Measurements from ENCODE around the gene DEPDC1.
"Not testable (repeated sequence)": the region's sequence is repeated elsewhere in the genome, so short reads cannot be mapped to it uniquely, and the experiment has no call there.

DEPDC1 gene

GRCh38 chr1:68476626-68477025, 20.3 kb downstream of the DEPDC1 start:
- DNase-seq (ENCODE audit: extremely low read depth in 1 of 2, low read depth in 1 of 2) = not testable (repeated sequence)

- no peak for DNase-seq (ENCODE audit: extremely low read depth in 1 of 2, low read depth in 1 of 2)
Observed at GRCh38 chr1:68473060-68473459, 23.8 kb downstream of the DEPDC1 start.

DNA sequence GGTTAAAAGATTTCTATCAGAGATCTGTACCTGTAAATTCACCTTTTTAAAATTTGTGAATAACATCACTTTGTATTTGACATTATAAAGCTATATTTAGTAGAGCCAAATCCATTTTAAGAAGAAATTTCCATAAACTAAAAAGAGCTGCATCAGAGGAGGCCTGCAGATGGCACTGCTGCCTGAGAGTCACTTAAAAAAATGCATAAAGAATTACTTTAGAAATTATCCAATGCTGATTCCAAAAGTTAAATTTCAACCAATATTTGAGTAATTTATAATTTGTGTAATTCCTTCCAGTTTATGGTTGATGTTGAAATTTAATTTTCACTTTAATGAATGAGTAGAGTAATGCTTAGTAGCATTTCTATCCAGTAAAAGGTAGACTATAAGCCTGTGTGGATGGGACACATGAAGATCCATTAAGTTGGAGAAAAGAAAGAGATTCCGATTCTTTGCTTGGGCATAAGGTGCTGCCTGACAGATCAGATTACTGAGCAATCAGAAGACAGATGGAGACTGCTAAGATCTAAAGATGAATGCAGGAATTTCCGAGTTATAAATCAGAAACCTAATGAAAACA, 26.4 kb downstream of the DEPDC1 start:
- DNase-seq (ENCODE audit: extremely low read depth in 1 of 2, low read depth in 1 of 2) = no peak

GRCh38 chr1:68464891-68465290, 32.0 kb downstream of the DEPDC1 start:
- DNase-seq (ENCODE audit: extremely low read depth in 1 of 2, low read depth in 1 of 2) = no peak

GRCh38 chr1:68460935-68461334, 35.9 kb downstream of the DEPDC1 start:
- no peak for DNase-seq (ENCODE audit: extremely low read depth in 1 of 2, low read depth in 1 of 2)

- no peak for DNase-seq (ENCODE audit: extremely low read depth in 1 of 2, low read depth in 1 of 2)
Observed at GRCh38 chr1:68459796-68460195, 37.1 kb downstream of the DEPDC1 start.

- no peak for DNase-seq (ENCODE audit: extremely low read depth in 1 of 2, low read depth in 1 of 2)
Observed at GRCh38 chr1:68459091-68459490, 37.8 kb downstream of the DEPDC1 start.

- no peak for DNase-seq (ENCODE audit: extremely low read depth in 1 of 2, low read depth in 1 of 2)
Observed at GRCh38 chr1:68456202-68456601, 40.7 kb downstream of the DEPDC1 start.

DNA sequence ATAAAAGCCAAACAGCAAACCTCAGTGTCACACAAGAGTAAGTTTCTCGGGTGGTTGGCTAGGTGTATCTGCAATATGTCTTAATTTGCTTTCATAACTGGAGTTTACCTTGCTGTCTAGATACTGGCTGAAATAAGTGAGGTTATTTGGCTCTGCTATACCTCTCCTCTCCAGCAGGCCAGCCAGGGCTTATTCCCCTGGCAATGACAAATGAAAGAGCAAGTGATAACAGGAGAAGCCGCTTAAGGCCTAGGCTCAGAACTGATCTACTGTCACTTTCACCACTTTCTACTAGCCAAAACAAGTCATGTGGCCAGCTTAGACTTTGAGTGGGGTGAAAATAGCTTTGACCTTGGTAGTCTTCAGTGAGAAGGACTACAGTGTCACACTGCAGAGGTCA, 42.3 kb downstream of the DEPDC1 start:
- no peak for DNase-seq (ENCODE audit: extremely low read depth in 1 of 2, low read depth in 1 of 2)

DNA sequence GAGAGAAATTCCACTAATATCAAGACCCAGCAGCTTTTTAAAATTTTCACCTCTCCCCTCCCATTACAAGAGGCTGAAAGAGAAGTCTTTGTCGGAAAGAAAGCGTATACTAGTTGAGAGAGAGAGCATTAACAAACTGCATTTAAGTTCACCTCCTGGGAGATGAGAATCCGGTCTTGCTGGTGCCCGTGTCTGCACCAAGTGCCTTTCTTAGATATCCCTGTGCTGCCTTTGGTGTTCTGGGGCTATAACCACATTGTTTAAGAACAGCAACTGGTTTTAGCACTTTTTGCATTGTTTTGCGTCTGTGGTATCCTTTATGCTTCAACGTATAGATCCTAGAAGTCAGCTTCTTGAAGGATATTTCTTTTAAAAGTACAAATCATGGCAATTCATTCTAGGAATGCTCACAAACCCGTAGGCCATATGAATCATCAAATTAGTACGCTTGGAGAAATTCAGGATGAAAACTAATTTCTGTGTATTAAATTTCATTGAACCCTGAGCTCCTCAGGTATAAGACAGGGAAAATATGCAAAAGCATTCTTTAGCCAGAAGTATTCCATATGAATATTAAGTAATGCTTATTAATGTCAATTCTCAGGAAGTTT, 43.7 kb downstream of the DEPDC1 start:
- no peak for DNase-seq (ENCODE audit: extremely low read depth in 1 of 2, low read depth in 1 of 2)

DNA sequence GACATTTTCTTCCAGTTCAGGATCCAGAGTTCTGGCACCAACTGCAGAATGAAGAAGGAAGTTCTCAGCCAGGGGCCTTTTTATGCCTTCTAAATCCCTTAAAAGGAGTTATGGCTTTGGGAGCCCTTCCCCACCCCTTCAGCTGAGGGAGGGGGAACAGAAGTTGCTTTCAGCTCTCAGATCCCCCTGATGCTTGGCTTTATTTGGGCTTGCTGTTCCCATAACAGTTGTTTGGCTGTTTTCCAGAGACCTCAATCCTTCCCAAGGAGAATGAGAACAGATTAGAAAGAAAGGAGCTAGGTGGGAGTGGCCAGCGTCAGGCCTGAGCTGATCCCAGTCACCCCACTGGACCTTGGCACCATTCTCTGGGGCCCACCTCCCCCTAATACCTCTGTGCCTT, 47.0 kb downstream of the DEPDC1 start, which contains the start of gene RPE65:
TSS of gene RPE65 (minus strand) at position 54 of the 400 bp plus-strand sequence. CDS start at position 5, 49 bp downstream.
- no peak for DNase-seq (ENCODE audit: extremely low read depth in 1 of 2, low read depth in 1 of 2)

GRCh38 chr1:68448365-68448764, 48.5 kb downstream of the DEPDC1 start:
- no peak for DNase-seq (ENCODE audit: extremely low read depth in 1 of 2, low read depth in 1 of 2)

DNA sequence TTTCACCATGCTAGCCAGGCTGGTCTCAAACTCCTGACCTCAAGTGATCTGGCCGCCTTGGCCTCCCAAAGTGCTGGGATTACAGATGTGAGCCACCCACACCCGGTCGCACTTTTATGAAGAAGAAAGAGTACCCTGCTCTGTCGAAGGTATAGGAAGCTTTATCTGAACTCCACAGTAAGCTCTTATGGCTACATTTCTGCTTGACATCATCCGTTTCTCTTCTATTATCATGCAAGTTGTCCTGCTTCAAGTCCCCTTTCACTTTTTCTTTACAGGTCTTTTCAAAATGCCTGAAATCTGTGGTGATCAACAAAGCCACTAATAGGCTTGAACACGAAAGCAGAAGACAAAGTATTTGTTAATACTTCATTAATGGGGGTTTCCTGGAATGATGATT, 51.2 kb downstream of the DEPDC1 start:
- DNase-seq (ENCODE audit: extremely low read depth in 1 of 2, low read depth in 1 of 2) = no peak

- DNase-seq (ENCODE audit: extremely low read depth in 1 of 2, low read depth in 1 of 2) = no peak
Observed at GRCh38 chr1:68442822-68443556, 53.9 kb downstream of the DEPDC1 start.

GRCh38 chr1:68442006-68442405, 54.9 kb downstream of the DEPDC1 start:
- no peak for DNase-seq (ENCODE audit: extremely low read depth in 1 of 2, low read depth in 1 of 2)

GRCh38 chr1:68438310-68438709, 58.6 kb downstream of the DEPDC1 start:
- DNase-seq (ENCODE audit: extremely low read depth in 1 of 2, low read depth in 1 of 2) = no peak

GRCh38 chr1:68433395-68433794, 63.5 kb downstream of the DEPDC1 start:
- no peak for DNase-seq (ENCODE audit: extremely low read depth in 1 of 2, low read depth in 1 of 2)

GRCh38 chr1:68431076-68431475, 65.8 kb downstream of the DEPDC1 start:
- no peak for DNase-seq (ENCODE audit: extremely low read depth in 1 of 2, low read depth in 1 of 2)

GRCh38 chr1:68429233-68429808, 67.6 kb downstream of the DEPDC1 start:
- DNase-seq (ENCODE audit: extremely low read depth in 1 of 2, low read depth in 1 of 2) = no peak

DNA sequence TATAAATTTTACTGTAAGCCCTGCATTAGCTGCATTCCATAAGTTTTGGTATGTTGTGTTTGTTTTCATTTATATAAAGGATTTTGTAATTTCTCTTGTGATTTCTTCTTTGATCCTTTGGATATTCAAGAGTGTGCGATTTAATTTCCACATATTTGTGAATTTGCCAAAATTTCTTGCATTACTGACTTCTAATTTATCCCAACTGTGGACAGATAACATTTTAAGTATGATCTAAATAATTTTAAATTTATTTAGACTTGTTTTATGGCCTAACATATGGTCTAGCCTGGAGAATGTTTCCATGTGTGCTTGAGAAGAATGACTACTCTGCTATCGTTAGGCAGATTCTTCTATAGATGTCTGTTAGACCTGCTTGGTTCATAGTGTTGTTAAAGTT, 70.3 kb downstream of the DEPDC1 start:
- no peak for DNase-seq (ENCODE audit: extremely low read depth in 1 of 2, low read depth in 1 of 2)

Data from stimulated activated CD8-positive, alpha-beta memory T cell treated with anti-CD3 and anti-CD28 coated beads, Interleukin-7, amount 100 ng/mL, for 48 hours (primary cell).